ENCODE data around the gene ANXA2.

The ANXA2 gene

DNA sequence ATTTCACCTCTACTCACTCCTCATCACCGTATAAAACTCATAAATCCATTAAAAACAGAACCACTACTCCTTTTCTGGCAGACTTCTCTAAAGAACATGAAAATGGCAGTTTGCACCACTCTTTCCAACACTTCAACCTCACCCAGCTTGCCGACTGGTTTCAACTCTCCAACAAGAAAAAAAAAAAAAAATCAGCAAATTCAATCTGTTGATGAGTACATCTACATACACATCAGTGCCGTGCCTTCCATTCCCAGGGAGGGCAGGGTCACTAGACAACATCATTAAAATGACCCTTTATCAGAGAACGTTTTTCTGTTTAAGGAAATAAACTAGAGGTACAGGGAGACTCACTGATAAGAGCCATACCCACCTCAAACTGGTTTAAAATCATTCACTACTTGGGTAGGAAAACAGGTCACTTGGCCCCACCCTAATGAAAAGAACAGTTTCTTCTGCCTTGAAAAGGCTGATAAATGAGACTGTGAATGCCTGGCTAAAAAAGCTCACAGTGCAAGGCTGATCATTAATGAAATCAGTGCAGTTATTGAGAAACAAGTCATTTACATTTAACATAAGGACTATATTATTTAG, 6.0 kb downstream of the ANXA2 start:
- no peak overlapping the region for H3K4me3 ChIP-seq (ENCODE audit: low read length)
- no peak for DNase-seq (ENCODE audit: low read depth, low spot score)

DNA sequence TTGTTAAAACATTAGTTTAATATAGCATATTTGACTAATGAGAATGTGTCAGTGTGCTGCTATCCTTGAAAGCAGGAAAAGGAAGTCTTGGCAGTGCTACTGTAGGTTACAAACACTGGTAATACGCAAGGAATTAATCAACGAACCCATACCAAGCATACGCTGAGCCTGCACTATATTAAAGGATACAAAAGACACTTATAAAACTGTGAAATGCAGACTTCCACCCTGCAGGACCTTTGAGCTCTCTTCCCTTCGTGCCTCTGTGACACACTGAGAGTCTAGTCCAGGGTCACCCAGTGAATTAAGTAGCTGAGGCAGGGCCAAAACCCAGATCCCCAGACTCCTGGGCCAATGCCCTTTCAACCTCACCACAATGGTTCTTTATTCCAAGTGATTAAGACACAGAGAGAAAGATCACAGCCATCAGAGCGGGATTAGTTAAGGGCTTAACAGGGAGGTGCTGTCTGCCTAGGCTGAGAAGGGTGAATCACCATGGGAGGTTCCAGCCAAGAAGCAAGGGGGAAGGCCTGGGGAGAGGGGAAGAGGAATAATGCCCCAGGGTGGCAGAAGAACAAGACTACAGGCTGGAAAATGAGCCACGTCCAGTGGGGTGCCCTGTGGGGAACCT, 6.8 kb downstream of the ANXA2 start:
- no peak overlapping the region for H3K4me3 ChIP-seq (ENCODE audit: low read length)

GRCh38 chr15:60390231-60390630, 7.6 kb downstream of the ANXA2 start:
- DNase-seq (ENCODE audit: low read depth, low spot score) = no peak
- no peak overlapping the region for H3K4me3 ChIP-seq (ENCODE audit: low read length)

More for the DNA sequence above, 6.8 kb downstream of the ANXA2 start:
- no peak for DNase-seq (ENCODE audit: low read depth, low spot score)

DNA sequence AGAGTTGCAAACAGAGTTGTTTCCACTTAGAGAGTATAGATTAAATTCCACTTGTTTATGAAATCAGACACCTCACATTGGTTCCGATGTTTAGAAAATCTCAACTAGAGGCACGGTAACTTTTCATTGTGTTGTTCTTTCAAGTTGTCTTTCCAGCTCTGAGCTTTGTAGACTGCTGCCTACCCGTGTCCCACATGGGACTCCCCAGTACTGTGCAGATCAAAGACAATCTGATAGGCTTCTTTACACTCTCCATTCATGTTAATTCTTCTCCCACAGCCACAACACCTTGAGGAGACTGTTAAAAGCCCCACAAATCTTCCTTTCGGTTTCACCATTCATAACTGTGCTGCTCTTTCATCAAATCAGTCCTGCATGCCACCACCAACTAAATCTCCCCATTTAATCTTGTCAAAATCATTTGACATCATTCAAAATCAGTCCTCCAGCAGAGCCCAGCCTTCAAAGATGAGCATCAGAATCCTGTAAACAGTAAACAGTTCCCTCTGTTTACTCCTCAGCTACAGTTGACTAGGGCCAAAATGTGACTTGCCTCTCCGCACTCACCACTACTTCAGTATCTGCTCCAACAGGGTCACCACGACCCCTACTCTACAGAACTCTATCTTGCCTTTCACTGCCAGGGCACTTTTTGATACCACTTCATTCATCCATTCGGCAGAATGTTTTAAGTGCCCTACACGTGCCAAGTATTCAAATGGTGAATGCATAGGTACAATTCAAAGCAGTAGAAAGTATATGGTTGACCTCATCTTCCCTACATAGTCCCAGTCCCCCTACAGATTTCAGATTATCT, 8.3 kb downstream of the ANXA2 start:
- H3K4me3 ChIP-seq (ENCODE audit: low read length) = peak overlapping the region; percentile 32
- peak; percentile 85 for DNase-seq (ENCODE audit: low read depth, low spot score)

DNA sequence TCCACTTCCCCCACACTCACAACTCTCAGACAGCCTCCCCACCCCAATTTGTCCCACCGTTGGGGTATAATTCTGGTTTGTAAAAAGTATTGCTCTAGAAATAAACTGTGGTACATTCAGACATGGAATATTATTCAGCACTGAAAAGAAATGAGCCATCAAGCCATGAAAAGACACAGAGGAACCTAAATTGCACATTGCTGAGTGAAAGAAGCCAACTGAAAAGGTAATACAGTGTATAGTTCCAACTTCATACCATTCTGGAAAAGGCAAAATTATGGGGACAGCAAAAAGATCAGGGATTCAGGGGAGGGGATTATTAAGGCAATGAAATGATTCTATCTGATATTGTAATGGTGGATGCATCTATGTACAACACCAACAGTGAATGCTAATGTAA, 10.5 kb downstream of the ANXA2 start:
- DNase-seq (ENCODE audit: low read depth, low spot score) = no peak
- H3K4me3 ChIP-seq (ENCODE audit: low read length) = no peak overlapping the region

DNA sequence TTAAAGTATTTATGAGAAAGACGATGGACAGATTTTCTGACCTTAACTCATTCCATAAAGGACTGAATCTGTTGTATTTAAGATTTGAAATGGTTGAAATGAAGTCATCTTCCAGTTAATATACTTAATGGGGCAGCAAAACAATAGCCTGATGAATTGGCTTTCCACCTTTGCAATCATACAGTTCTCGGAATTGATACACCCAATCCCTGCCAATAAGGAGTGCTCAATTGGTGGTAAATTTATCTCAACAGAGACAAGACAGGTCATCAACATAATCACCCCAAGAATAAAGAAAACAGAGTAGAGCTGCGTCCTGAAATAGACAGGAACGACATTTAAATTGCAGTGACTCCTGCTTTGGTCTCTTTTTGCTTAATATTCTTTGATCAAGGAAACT, 11.2 kb downstream of the ANXA2 start:
- DNase-seq (ENCODE audit: low read depth, low spot score) = no peak
- no peak overlapping the region for H3K4me3 ChIP-seq (ENCODE audit: low read length)

DNA sequence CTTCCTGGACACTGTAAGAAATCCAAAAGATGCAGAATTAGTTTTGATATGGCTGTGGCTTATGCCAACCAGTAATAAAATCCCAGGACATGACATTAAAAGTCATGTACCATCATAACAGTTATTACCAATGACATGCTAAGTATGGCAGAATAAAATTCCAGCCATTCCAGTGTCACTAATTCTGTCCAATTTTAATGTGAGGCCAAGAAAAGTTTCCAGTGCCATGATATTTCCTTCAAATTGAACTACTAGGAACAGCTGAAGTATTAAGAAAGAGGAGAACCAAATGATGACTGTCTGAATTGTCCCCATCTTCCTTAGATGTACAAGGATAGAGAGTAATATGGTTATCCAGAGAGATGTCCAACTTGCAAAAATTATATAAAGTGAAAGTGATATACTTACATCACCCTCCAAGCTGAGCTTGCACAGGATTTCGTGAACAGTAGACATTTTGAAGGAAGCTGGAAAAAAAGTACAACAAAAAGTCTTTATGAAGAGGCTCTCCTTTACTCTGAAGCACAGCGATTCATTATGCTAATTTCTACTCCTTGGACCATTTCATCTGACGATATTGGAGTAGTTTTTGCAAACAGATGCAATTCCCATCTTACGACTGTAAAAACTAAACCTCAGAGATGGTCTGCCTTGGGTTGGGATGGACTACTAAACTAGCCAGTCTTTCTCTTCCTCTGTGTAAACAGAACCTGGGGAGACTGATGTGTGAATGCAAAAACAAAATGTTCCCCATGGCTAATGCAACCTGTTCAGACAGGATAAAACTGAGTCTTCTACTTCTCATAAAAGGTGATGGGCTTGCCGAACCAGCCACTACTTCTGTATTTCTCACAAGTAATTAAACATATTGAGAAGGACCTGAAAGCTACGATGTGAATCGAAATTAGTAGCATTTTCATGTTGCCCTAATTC, 11.9 kb downstream of the ANXA2 start:
- H3K4me3 ChIP-seq (ENCODE audit: low read length) = no peak overlapping the region
- DNase-seq (ENCODE audit: low read depth, low spot score) = no peak

GRCh38 chr15:60384526-60385126, 13.2 kb downstream of the ANXA2 start:
- no peak overlapping the region for H3K4me3 ChIP-seq (ENCODE audit: low read length)
- no peak for DNase-seq (ENCODE audit: low read depth, low spot score)

- no peak overlapping the region for H3K4me3 ChIP-seq (ENCODE audit: low read length)
- no peak for DNase-seq (ENCODE audit: low read depth, low spot score)
Observed at GRCh38 chr15:60384053-60384452, 13.7 kb downstream of the ANXA2 start.

- DNase-seq (ENCODE audit: low read depth, low spot score) = no peak
- H3K4me3 ChIP-seq (ENCODE audit: low read length) = no peak overlapping the region
Observed at GRCh38 chr15:60382773-60383674, 14.8 kb downstream of the ANXA2 start.

DNA sequence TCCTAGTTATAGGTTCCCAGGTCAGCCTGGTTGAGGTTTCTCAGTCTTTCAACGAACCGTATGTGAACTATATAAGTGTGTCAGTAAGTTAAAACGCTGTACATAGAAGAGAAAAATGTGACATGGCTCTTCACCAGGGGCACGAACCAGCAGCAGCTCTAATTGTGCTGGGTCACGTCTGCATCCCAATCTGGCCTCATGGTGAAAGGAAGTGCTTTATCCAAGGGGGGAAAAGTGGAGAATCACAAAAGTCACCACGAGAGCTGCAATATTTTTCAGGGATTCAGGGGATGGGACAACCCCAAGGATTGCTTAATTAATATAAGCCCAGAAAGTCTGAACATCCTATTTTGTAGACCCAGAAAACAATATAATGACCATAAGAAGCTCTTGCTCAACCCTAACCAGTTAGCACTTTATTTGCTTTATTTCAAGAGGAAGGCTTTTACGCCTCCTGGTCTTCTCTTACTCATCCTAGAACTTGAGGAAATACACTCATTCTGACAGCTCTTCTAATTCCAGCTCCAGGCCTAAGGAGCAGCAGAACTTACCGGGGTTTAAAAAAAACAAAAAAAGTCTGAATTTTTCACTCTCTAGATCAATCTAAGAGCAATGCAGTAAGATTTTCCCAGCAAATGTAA, 16.5 kb downstream of the ANXA2 start:
- no peak for DNase-seq (ENCODE audit: low read depth, low spot score)
- H3K4me3 ChIP-seq (ENCODE audit: low read length) = no peak overlapping the region

- no peak overlapping the region for H3K4me3 ChIP-seq (ENCODE audit: low read length)
- no peak for DNase-seq (ENCODE audit: low read depth, low spot score)
Observed at GRCh38 chr15:60379525-60380274, 18.1 kb downstream of the ANXA2 start.

- no peak for DNase-seq (ENCODE audit: low read depth, low spot score)
- no peak overlapping the region for H3K4me3 ChIP-seq (ENCODE audit: low read length)
Observed at GRCh38 chr15:60379185-60379524, 18.6 kb downstream of the ANXA2 start.

GRCh38 chr15:60376677-60377095, 21.1 kb downstream of the ANXA2 start:
- H3K4me3 ChIP-seq (ENCODE audit: low read length) = no peak overlapping the region
- DNase-seq (ENCODE audit: low read depth, low spot score) = no peak

GRCh38 chr15:60375306-60375705, 22.5 kb downstream of the ANXA2 start:
- DNase-seq (ENCODE audit: low read depth, low spot score) = no peak
- H3K4me3 ChIP-seq (ENCODE audit: low read length) = no peak overlapping the region

DNA sequence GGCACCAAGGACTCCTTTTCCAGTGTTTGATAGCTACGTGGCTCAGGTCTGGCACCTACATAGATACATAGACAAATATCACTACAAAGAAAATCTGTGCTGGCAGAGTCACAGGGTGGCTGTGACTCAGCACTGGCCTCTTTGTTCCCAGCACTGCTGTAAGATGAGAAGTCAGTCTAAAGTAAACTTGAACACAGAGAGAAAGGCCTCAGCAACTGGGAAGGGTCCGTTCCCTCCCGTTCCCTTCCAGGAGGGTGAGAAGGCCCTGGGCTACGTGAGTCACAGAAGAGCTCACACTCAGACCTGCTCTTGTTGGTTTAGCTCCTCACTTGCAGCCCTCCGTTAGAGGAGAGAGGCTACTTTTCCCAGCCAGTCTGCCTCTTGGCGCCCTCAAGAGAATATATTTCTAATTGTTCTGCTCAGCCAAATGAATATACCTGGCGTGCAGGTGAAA, 23.1 kb downstream of the ANXA2 start:
- H3K4me3 ChIP-seq (ENCODE audit: low read length) = no peak overlapping the region
- no peak for DNase-seq (ENCODE audit: low read depth, low spot score)

DNA sequence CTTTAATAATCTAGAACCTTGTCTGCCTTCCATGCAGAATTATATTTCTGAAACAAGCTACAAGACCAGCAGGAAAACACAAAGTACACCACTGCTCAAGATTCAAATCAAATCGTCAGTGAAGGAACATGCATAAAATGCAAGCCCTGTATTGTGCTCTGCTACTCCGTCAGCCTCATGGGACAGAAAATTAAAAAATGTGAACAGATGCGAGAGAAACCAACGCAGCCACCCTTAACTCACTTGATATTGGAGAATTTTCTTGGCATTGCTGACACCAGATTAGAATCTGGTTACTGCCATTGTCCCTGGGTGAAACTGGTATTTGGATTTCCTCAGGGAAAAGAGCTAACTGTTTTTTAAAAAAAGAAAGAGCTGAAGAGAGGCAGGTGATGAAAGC, 23.6 kb downstream of the ANXA2 start:
- no peak overlapping the region for H3K4me3 ChIP-seq (ENCODE audit: low read length)
- DNase-seq (ENCODE audit: low read depth, low spot score) = no peak

Data from Jurkat, Clone E6-1 (cell line).